Testis (tissue), 3 donors: ENCODE measurements around the gene MIA. TPM values are rescaled to one million over a fixed set of nuclear protein-coding genes. Genes with fewer than 3 reads are reported as not detected.
A peak's percentile ranks its signal among the peaks of the same experiment; 100 is the strongest.

Experiments used
- DNase-seq: peaks from one replicate; pipeline ENCODE4 v3.0.0-alpha.2; 2019
- H3K27ac ChIP-seq, 2 donors: fragments of 200-600 bp; sonication (generic); one replicate each; pipeline ENCODE4 v1.5.1; 2019
- H3K27me3 ChIP-seq: fragments of 200-600 bp; sonication (generic); one replicate; pipeline ENCODE4 v1.5.1; 2019
- H3K36me3 ChIP-seq: fragments of 200-600 bp; sonication (generic); one replicate; pipeline ENCODE4 v1.5.1; 2017; ENCODE audit warnings: low read depth; ENCODE audit errors: missing control alignments
- H3K4me1 ChIP-seq: fragments of 200-600 bp; sonication (generic); one replicate; pipeline ENCODE4 v1.5.1; 2019
- H3K4me3 ChIP-seq, 2 donors: fragments of 200-600 bp; sonication (generic); one replicate each; pipeline ENCODE4 v1.5.1; 2017 to 2019
- H3K9me3 ChIP-seq: fragments of 200-600 bp; sonication (generic); one replicate; pipeline ENCODE4 v1.5.1; 2017
- POLR2A ChIP-seq: fragments of 450-650 bp; IDR thresholded peaks from one replicate; pipeline ENCODE4 v1.6.1; 2017; ENCODE audit warnings: antibody characterized with exemption, mild to moderate bottlenecking, moderate library complexity
- WGBS, 2 donors: methylation state at CpG; one replicate each; pipeline ENCODE4 v1.1.5; 2018; 5-methylcytosine and 5-hydroxymethylcytosine counted together
- intact Hi-C: fragments of 100-400 bp; cut with DNase I; formaldehyde crosslinking; loops from one replicate; pipeline ENCODE4 v1.15.1; 2023; ENCODE audit warnings: low total_unique reads
- polyA plus RNA-seq: library from polyadenylated mRNA; stranded (reverse); fragments of 350-450 nt; fragmentation: Illumina TruSeq; extraction: RNeasy Lipid Tissue Mini Kit (QIAGEN cat#74804); gene quantifications from one replicate; pipeline ENCODE4 v1.2.3, GENCODE V29; 2014; ENCODE audit warnings: low read depth, low replicate concordance; ENCODE audit not compliant: insufficient read depth
- total RNA-seq, 2 donors: library from RNA; depleted of rRNA; stranded (reverse); fragments of >200 nt; gene quantifications; one replicate each; pipeline ENCODE4 v1.2.3, GENCODE V29; 2016
- TF ChIP-seq, protein P1 (sequence below), 3 experiments: fragments of 450-650 bp in 2 of 3; fragments of 200-600 bp in 1 of 3; sonication (generic) in 1 of 3; IDR thresholded peaks; one replicate each; pipeline ENCODE4 v1.5.1; 2016 to 2019; ENCODE audit warnings: antibody characterized with exemption in 3 of 3, mild to moderate bottlenecking in 2 of 3, moderate library complexity in 1 of 3

The MIA gene
- total and polyA plus RNA-seq, 3 donors from 2014 or later: 2.4 to 2.9 (median 2.8) TPM

- Histone ChIP-seq H3K9me3 (no peaks in the 10 kb centered on the region), H3K27me3 (no peaks in the 10 kb centered on the region), H3K36me3 (no peaks in the 10 kb centered on the region), H3K27ac (no peak overlapping the region), H3K4me3 (no peak overlapping the region), H3K4me1 (peaks cover 12% of the 10 kb centered on the region)
- intact Hi-C loops: no loop called here
- no peak for DNase-seq
- TF ChIP-seq POLR2A: no peak
- TF ChIP-seq, protein P1, sequence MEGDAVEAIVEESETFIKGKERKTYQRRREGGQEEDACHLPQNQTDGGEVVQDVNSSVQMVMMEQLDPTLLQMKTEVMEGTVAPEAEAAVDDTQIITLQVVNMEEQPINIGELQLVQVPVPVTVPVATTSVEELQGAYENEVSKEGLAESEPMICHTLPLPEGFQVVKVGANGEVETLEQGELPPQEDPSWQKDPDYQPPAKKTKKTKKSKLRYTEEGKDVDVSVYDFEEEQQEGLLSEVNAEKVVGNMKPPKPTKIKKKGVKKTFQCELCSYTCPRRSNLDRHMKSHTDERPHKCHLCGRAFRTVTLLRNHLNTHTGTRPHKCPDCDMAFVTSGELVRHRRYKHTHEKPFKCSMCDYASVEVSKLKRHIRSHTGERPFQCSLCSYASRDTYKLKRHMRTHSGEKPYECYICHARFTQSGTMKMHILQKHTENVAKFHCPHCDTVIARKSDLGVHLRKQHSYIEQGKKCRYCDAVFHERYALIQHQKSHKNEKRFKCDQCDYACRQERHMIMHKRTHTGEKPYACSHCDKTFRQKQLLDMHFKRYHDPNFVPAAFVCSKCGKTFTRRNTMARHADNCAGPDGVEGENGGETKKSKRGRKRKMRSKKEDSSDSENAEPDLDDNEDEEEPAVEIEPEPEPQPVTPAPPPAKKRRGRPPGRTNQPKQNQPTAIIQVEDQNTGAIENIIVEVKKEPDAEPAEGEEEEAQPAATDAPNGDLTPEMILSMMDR (IDR thresholded peaks at IDR 0.05): no peak
- 82 to 87% methylated on average over 10 of the region's 10 CpGs for WGBS, 2 donors
Observed at GRCh38 chr19:40775632-40776022, 306 bp downstream of the MIA start.

- H3K9me3 ChIP-seq: no peaks in the 10 kb centered on the region
- intact Hi-C loops: no loop called here
- H3K4me3 ChIP-seq: no peak overlapping the region
- H3K4me1 ChIP-seq: peaks cover 12% of the 10 kb centered on the region
- H3K27ac ChIP-seq: peak overlapping the region in 1 of 2 donors; percentile 95
- H3K36me3 ChIP-seq: no peaks in the 10 kb centered on the region
- 60 to 75% methylated on average over 7 of the region's 7 CpGs for WGBS, 2 donors
- no peaks in the 10 kb centered on the region for H3K27me3 ChIP-seq
- DNase-seq: no peak
- TF ChIP-seq, protein P1 (IDR thresholded peaks at IDR 0.05): no peak
- no peak for TF ChIP-seq POLR2A
Observed at GRCh38 chr19:40776364-40776763, 1.0 kb downstream of the MIA start.

- H3K9me3 ChIP-seq: no peaks in the 10 kb centered on the region
- intact Hi-C loops: no loop called here
Observed at GRCh38 chr19:40776932-40777644, 1.8 kb downstream of the MIA start.

DNA sequence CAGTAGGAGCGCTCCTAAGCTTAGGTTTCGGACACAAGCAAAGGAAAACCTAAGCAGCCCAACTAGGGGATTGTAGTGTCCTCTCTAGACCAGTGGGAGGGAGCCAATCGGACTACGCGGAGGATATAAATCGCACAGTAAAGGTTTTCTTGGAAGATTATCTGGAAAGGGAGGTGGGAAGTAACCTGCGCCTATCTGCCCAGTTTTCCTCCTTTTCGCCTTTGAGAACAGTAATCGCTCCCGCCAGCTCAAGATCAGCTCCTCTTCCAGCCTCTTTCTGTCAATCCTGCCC lies 2.3 kb downstream of the MIA start:
- TF ChIP-seq, protein P1 (IDR thresholded peaks at IDR 0.05): no peak
- no peak for TF ChIP-seq POLR2A
- Histone ChIP-seq H3K27ac (peak overlapping the region; percentile 95 to 96), H3K4me3 (peak overlapping the region; percentile 73 to 95), H3K27me3 (no peaks in the 10 kb centered on the region), H3K9me3 (no peaks in the 10 kb centered on the region), H3K36me3 (no peaks in the 10 kb centered on the region), H3K4me1 (peaks cover 12% of the 10 kb centered on the region)
- no peak for DNase-seq
- intact Hi-C loops: no loop called here
- 0% methylated on average over 10 of the region's 10 CpGs for WGBS, 2 donors

More at GRCh38 chr19:40776932-40777644, 1.8 kb downstream of the MIA start:
- Histone ChIP-seq H3K27me3 (no peaks in the 10 kb centered on the region), H3K4me3 (peak overlapping the region; percentile 73 to 95), H3K4me1 (peaks cover 12% of the 10 kb centered on the region), H3K27ac (peak overlapping the region; percentile 95 to 96), H3K36me3 (no peaks in the 10 kb centered on the region)
- TF ChIP-seq, protein P1 (IDR thresholded peaks at IDR 0.05): no peak
- TF ChIP-seq POLR2A: no peak
- 8 to 10% methylated on average over 13 of the region's 13 CpGs for WGBS, 2 donors
- peak; percentile 97 for DNase-seq
